ENCODE measurements around the gene SMTNL1.

Gene SMTNL1

DNA sequence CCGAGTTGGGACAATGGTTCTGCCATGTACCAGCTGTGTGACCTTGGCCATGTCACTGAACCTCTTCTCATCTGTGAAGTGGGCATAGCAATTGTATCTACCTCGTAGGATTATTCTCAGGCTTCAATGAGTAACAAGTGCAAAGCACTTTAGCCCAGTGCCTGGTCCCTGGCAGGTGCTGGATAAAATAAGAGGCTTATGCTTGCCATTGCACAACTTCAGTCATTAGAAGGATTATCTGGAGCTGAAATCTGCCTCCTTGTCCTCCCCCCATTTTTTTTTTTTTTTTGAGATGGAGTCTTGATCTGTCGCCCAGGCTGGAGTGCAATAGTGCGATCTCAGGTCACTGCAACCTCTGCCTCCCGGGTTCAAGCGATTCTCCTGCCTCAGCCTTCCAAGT is 7.2 kb downstream of the SMTNL1 start:
- DNase-seq (ENCODE audit: low read depth in 2 of 2) = no peak

DNA sequence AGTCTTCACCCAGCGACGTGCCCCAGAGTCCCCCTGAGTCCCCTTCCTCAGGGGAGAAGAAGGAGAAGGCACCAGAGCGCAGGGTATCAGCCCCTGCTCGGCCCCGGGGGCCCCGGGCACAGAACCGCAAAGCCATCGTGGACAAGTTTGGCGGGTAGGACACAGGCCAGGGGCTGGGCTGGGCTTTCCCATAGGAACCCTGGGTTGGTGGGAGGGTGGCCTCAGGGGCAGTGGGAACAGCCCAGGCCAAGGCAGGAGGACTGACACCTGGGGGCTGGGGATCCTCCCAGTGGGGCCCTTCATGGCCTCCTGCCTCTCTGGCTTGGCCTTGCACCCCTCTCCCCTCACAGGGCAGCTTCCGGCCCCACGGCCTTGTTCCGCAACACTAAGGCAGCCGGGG is 8.5 kb downstream of the SMTNL1 start:
- no peak for DNase-seq (ENCODE audit: low read depth in 2 of 2)

DNA sequence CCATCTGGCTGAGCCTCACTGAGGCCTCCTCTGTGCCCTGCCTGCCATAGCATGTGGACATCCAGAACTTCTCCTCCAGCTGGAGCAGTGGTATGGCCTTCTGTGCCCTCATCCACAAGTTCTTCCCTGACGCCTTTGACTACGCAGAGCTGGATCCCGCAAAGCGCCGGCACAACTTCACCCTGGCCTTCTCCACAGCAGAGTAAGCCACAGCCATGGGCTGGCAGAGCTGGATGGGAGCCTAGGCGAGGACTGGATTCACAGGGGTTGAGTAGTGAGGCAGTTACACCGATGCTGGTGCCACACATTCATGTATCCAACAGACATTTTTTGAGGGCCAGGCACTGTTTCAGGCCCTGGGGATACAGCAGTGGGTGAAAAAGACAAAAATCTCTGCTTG is 9.1 kb downstream of the SMTNL1 start:
- no peak for DNase-seq (ENCODE audit: low read depth in 2 of 2)

DNA sequence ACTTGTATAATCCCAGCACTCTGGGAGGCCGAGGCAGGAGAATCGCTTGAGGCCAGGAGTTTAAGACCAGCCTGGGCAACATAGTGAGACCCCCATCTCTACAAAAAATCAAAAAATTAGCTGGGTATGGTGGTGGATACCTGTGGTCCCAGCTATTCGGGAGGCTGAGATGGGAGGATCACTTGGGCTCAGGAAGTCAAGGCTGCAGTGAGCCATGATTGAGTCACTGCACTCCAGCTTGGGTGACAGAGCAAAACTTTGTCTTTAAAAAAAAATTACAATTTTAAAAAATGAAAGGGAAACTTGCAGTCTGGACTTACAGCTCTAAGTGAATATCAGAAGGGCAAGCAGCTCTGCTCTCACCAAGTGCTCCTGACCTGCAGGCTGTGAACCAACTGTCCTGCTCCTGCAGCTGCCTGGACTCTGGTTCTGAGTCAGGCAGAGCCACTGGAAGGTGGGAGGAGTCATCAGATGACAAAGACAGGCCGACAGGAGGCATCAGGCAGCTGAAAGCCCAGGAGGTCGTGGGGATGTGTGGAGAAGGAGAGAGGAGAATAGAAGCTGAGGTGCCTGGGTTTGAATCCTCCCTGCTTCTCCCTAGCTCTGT is 9.6 kb downstream of the SMTNL1 start:
- DNase-seq (ENCODE audit: low read depth in 2 of 2) = no peak

DNA sequence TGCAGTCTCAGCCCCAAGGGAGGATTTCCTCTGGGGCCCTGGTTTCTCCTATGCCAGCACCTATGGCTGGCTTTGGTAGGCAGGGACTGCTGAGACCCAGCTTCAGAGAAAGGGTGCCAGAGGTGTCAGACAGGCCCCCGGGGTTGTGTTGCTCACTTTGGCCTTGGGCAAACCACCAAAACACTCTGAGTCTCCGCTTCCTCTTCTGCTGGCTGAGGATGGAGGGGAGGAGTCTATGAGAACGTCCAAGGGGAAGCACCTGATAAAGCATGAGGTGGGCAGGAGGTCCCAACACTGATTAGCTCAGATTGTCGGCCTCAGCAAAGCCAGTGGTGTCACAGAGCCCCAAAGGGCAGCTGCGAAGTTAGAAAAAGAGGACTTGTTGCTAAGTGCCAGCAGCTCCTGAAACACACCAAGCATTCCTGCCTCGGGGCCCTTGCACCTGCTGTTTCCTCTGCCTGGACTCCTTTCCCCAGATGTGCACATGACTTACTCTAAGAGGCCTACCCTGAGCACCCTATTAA is 10.5 kb downstream of the SMTNL1 start:
- DNase-seq (ENCODE audit: low read depth in 2 of 2) = no peak

DNA sequence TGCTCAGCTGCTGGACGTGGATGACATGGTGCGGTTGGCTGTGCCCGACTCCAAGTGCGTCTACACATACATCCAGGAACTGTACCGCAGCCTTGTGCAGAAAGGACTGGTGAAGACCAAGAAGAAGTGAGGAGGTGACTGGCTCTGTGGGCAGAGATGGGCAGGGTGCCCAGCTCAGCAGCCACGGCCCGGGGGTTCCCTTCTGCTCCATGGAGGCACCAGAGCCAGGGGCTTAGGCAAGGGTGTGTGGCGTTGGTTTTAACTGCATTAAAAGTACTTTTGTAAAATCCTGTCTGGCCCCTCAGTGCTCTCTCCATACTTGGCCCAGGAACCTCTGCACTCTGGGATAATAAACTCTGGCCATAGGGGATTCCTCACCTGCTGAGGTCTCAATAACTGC is 12.6 kb downstream of the SMTNL1 start:
- no peak for DNase-seq (ENCODE audit: low read depth in 2 of 2)

DNA sequence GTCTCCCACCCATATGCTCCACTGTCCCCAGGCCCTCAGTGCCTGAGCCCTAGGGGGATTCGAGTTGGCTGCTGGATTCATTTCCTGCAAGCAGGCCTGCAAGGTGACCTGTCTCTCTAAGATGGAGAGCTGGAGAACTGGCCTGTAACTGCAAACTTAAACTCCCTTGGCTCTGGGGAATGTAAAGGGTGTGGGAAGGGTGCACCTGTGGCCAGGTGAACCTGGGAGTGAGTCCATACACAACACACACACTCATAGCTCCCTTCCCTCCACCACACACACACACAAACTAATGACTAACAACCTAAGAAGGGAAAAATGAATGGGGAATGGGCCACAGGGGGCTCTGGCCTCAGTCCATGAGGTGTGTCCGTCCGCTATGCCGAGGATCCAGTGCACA is 14.5 kb downstream of the SMTNL1 start:
- DNase-seq (ENCODE audit: low read depth in 2 of 2) = no peak

DNA sequence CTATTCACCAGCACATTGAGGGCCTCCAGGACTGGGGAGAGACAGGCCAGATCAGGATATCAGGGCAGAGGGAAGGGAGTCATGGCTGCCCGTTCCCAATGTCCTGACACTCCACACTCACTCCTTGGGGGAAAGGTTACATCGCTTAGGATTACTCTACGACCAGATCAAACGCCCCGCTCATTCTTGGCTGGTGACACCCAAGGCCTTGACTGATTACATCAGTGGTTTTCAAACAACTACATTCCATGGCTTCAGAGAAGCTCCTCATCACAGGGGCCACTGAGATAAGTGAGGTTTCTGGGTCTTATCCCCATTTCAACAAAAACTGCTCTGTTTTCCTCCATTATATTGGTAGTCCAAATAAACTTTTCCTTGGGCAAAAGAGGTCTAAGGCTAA is 15.1 kb downstream of the SMTNL1 start:
- no peak for DNase-seq (ENCODE audit: low read depth in 2 of 2)

DNA sequence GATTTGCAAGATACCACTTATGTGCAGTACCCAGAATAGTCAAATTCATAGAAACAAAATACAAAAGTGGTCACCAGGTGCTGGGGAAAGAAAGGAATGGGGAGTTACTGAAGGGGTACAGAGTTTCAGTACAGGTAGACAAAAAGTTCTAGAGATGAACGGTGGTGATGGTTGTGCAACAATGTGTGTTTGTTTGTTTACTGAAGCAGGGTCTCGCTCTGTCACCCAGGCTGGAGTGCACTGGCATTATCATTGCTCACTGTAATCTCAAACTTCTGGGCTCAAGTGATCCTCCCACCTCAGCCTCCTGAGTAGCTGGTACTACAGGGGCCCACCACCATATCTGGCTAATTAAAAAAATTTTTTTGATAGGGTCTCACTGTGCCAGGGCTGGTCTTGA is 18.0 kb downstream of the SMTNL1 start:
- DNase-seq (ENCODE audit: low read depth in 2 of 2) = no peak

DNA sequence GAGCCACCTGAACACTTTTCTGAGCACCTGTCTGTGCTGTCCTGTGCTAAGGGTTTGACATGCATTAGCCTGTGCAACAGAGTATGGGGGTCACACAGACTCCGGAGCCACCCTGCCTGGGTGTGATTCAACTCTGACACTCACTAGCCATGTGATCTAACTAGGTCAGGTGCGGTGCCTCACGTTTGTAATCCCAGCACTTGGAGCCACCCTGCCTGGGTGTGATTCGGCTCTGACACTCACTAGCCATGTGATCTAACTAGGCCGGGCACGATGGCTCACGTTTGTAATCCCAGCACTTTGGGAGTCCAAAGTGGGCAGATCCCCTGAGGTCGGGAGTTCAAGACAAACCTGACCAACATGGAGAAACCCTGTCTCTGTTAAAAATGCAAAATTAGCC is 18.6 kb downstream of the SMTNL1 start:
- no peak for DNase-seq (ENCODE audit: low read depth in 2 of 2)

DNA sequence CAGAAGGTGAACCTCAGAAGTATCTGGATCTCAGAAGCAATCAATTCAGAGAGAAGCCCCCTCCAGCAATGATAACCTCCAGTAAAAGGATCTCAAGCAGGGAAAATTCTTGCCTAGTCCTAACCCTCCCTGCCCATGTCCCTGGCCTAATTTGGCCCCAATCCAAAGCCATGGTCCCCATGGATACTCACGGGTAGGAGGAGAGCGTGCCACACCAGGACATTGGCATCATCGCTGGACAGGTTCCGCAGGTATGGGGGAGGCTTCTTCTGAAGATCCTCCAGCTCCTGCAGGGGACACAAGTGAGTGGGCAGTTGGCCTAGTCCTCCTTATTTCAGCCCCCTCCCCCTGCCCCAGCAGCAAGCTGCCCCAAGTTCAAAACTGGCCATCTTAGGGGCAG is 22.8 kb downstream of the SMTNL1 start:
- DNase-seq (ENCODE audit: low read depth in 2 of 2) = no peak

DNA sequence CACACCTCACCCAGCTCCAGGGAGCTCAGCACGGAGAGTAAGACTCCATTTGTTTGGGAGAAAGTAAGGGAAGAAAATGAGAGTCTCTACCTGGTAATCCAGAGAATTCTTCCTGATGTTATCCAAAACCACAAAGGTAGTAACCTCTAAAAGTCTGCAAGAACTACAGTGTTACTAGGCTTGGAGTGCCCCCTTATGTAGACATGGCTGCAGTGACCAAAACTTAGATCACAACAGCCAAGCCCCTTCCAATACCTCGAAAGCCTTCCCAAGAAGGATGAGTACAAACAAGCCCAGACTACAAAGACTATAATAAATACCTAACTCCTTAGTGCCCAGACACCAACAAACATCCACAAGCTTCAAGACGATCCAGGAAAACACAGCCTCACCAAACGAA is 25.2 kb downstream of the SMTNL1 start:
- DNase-seq (ENCODE audit: low read depth in 2 of 2) = no peak

DNA sequence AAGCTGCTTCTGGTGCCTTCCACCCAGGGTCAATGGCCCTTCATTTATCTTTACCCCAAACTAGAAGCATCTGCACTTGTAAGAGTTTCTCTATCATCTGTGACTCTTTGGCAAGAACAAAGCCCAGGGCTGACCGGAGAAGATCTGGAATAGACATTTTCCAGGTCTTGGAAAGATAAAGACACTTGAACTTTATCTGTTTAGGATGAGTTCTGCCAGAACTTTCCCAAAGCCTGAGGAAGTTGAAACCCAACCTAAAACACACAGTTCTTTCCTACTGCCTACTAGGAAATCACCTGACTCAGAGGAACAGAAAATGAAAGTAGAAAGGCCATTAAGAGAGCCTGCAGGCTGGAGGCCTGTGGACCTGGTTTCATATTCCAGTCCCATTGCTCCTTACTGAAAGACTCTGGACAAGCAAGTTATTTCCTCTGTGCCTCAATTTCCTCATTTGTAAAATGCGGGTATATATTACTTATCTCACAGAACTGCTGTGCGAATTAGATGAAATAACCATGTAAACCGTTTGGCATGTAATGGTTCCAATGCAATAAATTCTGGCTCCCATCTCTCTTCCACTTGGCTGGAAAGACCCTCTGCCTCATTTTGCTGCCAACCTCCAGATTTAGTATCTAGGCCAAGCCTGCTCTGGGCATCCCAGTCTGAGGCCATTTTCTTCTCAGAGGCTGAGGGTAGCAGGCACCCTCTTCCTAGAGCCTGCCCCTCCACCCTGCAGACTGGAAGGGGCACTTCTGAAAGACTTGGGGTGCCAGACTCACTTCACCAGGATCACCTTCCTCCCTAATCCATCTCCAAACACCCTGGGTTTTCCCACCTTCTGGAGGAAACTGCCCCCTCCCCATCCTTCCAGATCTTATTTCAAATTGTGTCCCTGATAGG is 28.9 kb downstream of the SMTNL1 start:
- DNase-seq (ENCODE audit: low read depth in 2 of 2) = no peak

DNA sequence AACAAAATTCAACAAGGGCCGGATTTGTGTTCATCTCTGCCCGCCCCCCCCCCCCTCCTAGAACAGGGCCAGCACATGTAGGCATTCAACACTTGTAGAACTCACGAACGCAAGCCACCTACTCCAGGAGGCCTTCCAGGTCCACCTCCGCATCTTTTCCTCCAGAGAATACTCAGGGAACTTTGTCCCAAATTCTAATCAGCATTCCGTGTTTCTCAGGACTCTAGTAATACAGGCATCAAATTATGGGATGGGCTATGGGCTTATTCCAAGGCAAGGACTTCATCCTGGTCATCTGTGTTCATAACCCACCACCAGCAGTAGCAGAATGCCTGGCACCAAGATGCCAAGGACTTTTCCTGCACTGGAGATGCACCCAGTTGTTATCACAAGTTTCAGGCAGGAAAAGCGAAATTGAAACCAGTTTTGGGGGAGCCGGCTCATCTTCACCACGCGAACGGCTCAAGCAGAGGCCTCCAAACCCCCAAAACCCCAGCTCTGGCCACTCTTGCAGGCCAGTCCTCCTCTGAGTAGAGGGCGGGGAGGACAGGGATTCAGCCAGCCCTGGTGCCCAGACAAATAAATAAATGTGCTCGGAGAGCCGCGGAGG is 29.6 kb downstream of the SMTNL1 start:
- DNase-seq (ENCODE audit: low read depth in 2 of 2) = no peak

DNA sequence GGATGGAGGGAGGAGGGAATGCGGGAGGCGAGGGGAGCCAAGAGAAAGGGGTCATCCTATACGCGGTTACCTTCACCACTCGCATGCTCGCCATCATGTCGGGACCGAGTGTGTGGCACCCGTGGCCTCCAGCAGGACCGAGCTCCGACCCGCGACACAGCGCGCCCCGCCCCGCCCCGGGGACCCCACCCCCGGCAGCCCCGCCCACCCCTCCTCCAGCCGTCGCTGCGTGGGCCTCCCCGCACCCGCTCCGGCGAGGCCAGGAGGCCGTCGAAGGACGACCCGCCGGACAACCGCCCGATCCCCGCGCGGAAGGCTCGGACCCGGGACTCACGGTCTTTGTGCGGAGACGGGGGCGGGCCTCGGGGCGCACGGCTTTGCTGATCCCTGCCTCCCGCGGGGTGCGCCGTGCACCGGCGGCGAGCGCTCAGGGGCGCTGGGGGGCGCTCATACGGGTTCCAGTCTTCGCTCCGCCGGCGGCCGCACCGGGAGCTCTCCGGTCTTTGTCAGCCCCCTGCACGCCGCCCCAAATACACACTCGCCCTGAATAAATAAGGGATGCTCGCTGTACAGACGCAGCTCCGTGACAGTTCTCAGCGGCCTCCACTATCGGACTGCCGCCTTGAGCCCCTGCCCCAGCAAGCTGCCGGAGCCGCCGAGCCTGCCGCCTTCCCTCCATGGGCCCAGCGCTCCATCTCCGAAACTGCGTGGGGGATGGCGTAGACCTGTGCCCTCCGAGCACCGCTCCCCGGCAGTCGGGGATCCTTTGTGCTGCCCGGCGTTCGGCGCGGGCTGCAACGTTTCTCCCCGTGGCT is 30.3 kb downstream of the SMTNL1 start, which contains the start of gene UBE2L6:
Gene UBE2L6, minus strand, starts transcription at position 158 of the 815 bp plus-strand sequence. Its CDS starts 61 bp downstream, at position 97.
- DNase-seq (ENCODE audit: low read depth in 2 of 2) = no peak

DNA sequence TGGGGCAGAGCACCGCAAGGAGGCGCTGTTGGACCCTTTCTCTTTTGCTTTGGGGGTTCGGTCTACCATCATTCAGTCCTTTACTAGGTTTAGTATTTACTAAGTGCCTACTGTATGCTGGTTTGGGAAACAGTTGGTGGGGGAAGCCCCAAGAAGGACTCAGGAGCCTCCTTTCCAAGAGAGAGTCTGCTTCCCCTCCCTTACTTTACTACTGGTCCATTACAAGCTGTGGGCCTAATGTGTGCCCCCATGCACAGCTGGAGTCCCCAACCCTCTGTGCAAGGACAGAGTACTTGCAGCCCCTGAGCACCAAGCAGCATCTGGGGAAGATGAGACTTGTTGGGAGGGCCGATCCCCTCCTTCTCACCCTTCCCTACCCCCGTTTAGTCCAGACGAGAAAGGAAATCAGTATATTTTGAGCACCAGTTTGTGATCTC is 31.0 kb downstream of the SMTNL1 start:
- DNase-seq (ENCODE audit: low read depth in 2 of 2) = peak; percentile 44 to 50

DNA sequence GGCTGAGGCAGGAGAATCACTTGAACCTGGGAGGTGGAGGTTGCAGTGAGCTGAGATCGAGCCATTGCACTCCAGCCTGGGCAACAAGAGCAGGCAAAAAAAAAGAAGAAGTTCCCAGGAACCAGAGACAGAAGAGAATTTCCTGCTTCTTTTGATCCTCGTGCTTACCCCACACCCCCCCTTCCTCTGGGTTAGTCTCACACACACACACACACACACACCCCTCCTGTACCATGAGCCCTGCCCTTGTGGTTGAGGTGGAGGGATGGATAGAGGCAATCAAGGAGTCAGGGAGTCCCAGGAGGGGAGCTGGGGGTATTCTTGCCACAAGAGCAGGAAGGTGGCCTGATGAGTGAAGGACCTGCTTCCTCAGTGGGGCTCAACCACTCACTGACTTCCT is 34.2 kb downstream of the SMTNL1 start:
- no peak for DNase-seq (ENCODE audit: low read depth in 2 of 2)

DNA sequence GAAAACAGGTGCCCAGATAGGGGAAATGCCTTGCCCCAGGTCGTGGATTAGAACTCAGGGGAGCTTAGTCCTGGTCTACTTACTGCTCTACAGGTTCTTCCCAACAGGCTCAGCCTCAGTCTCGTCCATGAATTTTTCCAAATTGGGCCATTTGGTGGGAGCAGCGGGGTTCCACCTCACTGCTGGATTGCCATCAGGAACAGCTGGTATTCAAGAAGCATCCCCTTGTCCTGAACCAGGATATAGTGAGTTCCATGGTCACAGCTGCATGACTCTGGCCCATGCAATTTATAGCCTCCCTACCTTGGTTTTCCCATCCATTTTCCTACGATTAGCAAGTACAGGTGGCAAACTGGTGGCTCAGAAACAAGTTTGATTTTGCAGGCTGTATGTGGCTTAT is 36.7 kb downstream of the SMTNL1 start:
- DNase-seq (ENCODE audit: low read depth in 2 of 2) = no peak

DNA sequence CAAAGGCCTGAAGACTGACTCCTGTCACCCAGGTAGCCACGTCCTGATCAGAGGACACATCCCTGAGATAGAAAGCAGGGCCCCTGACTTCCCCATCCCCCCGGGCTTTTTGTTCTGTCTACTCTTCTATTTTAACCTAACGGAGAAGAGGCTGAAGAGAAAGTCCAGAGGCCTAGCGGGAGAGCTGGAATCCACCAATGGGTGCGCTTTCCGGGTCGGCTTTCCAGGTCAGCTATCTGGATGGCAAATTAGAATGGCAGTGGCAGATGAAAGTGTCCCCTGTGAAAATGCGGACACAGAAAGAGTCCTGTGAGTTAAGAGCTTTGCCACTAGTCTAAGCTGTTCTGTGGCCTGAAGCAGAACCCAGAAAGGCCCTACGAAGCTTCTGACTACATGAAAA is 46.9 kb downstream of the SMTNL1 start:
- no peak for DNase-seq (ENCODE audit: low read depth in 2 of 2)

DNA sequence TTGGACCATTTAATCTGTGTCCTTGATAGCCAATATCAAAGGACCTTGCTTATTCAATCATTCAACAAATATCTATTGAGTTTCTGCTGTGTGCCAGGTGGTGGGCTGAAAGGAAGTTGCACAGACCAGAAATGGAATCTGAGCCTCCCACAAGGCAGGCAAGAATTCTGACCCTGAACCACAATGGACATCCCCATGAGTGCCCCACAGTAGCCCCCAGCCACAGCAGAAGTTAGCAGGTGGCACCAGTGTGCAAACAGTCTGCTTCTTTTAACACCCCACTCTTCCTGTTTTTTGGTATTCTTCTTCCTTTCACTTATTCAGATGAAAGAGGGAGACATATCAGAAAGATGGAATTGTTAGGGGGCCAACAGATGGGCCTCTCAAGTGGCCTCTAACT is 47.9 kb downstream of the SMTNL1 start:
- DNase-seq (ENCODE audit: low read depth in 2 of 2) = no peak

DNA sequence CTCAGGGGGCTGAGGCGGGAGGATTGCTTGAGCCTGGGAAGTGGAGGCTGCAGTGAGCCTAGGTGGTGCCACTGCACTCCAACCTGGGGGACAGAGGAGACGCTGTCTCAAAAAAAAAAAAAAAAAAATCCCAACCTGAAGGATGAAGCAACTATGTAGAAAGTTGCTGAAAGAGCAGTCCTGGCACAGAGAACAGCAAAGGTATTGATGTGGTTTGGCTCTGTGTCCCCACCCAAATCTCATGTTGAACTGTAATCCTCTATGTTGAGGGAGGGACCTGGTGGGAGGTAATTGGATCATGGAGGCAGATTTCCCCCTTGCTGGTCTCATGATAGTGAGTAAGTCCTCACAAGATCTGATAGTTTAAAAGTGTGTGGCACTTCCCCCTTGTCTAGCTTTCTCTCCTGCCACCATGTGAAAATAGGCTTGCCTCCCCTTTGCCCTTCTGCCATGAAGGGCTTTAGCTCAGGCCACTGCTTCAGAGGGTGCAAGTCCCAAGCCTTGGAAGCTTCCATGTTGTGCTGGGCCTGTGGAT is 49.4 kb downstream of the SMTNL1 start:
- no peak for DNase-seq (ENCODE audit: low read depth in 2 of 2)
